Ascending aorta (tissue), 2 donors: ENCODE data around the gene TIMP2. TPM values are rescaled to one million over a fixed set of nuclear protein-coding genes. Genes with fewer than 3 reads are reported as not detected.
A peak's percentile ranks its signal among the peaks of the same experiment; 100 is the strongest.

ENCODE experiments used
- DNase-seq, 2 donors: peaks; one replicate each; pipeline ENCODE4 v3.0.0-alpha.2; 2019; ENCODE audit warnings: low spot score in 2 of 2
- H3K27ac ChIP-seq, 2 donors: fragments of 200-600 bp; sonication (generic); one replicate each; pipeline ENCODE4 v1.5.1; 2016 to 2017; ENCODE audit warnings: mild to moderate bottlenecking in 1 of 2
- H3K27me3 ChIP-seq: fragments of 200-600 bp; sonication (generic); one replicate; pipeline ENCODE4 v1.5.1; 2017
- H3K36me3 ChIP-seq, 2 donors: fragments of 200-600 bp; sonication (generic); one replicate each; pipeline ENCODE4 v1.5.1; 2016
- H3K4me1 ChIP-seq, 2 donors: fragments of 200-600 bp; sonication (generic); one replicate each; pipeline ENCODE4 v1.5.1; 2016 to 2017; ENCODE audit warnings: mild to moderate bottlenecking in 1 of 2
- H3K4me3 ChIP-seq, 2 donors: fragments of 200-600 bp; sonication (generic); one replicate each; pipeline ENCODE4 v1.5.1; 2016 to 2017; ENCODE audit warnings: mild to moderate bottlenecking in 1 of 2
- H3K9me3 ChIP-seq, 2 donors: fragments of 200-600 bp; sonication (generic); one replicate each; pipeline ENCODE4 v1.5.1; 2016
- CTCF ChIP-seq, 3 experiments: fragments of 200-600 bp in 2 of 3; fragments of 450-650 bp in 1 of 3; sonication (generic) in 2 of 3; IDR thresholded peaks; one replicate each; pipeline ENCODE4 v1.5.1; 2016 to 2019; ENCODE audit warnings: antibody characterized with exemption in 3 of 3, mild to moderate bottlenecking in 1 of 3, moderate library complexity in 1 of 3
- intact Hi-C: fragments of 100-400 bp; cut with DNase I; formaldehyde crosslinking; loops from one replicate; pipeline ENCODE4 v1.15.1; 2023
- total RNA-seq: library from RNA; depleted of rRNA; stranded (reverse); fragments of >200 nt; gene quantifications from one replicate; pipeline ENCODE4 v1.1.0, GENCODE V29; 2016

Gene TIMP2
- total RNA-seq, 1 donor from 2014 or later, result 278 TPM

GRCh38 chr17:78885956-78886355 lies 39.2 kb downstream of the TIMP2 start:
- no peaks in the 10 kb centered on the region for H3K9me3 ChIP-seq
- peak overlapping the region; percentile 90 to 97 for H3K27ac ChIP-seq
- H3K36me3 ChIP-seq, result no peaks in the 10 kb centered on the region
- no peak overlapping the region for H3K4me3 ChIP-seq
- no peaks in the 10 kb centered on the region for H3K27me3 ChIP-seq
- no peak for TF ChIP-seq CTCF (IDR thresholded peaks at IDR 0.05)
- H3K4me1 ChIP-seq, result peaks cover 19 to 46% of the 10 kb centered on the region in 2 donors
- intact Hi-C loops, result no loop called here
- DNase-seq, result no peak

- H3K4me3 ChIP-seq, result no peak overlapping the region
- H3K27ac ChIP-seq, result peak overlapping the region; percentile 90 to 97
- DNase-seq, result no peak
- no peaks in the 10 kb centered on the region for H3K9me3 ChIP-seq
- H3K4me1 ChIP-seq, result peaks cover 19 to 53% of the 10 kb centered on the region in 2 donors
- H3K27me3 ChIP-seq, result no peaks in the 10 kb centered on the region
- no peak for TF ChIP-seq CTCF (IDR thresholded peaks at IDR 0.05)
- intact Hi-C loops, result loop anchor here (5.0 kb wide), 1 partner anchor 87 kb away; no protein-coding TSS in a partner anchor
- no peaks in the 10 kb centered on the region for H3K36me3 ChIP-seq
These were observed 40.1 kb downstream of the TIMP2 start for GRCh38 chr17:78884876-78885667.

GRCh38 chr17:78884148-78884825 lies 40.9 kb downstream of the TIMP2 start:
- intact Hi-C loops, result loop anchor here (5.0 kb wide), 1 partner anchor 88 kb away; no protein-coding TSS in a partner anchor
- Histone ChIP-seq H3K27ac (peak overlapping the region; percentile 90 to 97), H3K9me3 (no peaks in the 10 kb centered on the region), H3K4me1 (peaks cover 21 to 56% of the 10 kb centered on the region in 2 donors), H3K36me3 (no peaks in the 10 kb centered on the region), H3K4me3 (peak overlapping the region; percentile 33 to 59), H3K27me3 (no peaks in the 10 kb centered on the region)
- no peak for TF ChIP-seq CTCF (IDR thresholded peaks at IDR 0.05)
- DNase-seq, result no peak

- peak overlapping the region; percentile 90 to 97 for H3K27ac ChIP-seq
- H3K36me3 ChIP-seq, result no peaks in the 10 kb centered on the region
- no peaks in the 10 kb centered on the region for H3K9me3 ChIP-seq
- no peaks in the 10 kb centered on the region for H3K27me3 ChIP-seq
- peaks cover 24 to 58% of the 10 kb centered on the region in 2 donors for H3K4me1 ChIP-seq
- TF ChIP-seq CTCF (IDR thresholded peaks at IDR 0.05), result peak in 1 of 3 experiments; percentile 9
- intact Hi-C loops, result loop anchor here (1.0 to 5.0 kb wide), 5 partner anchors 21 to 89 kb away; partner anchors contain the start of genes TIMP2 and USP36
- peak; percentile 75 to 94 for DNase-seq
- peak overlapping the region; percentile 33 to 59 for H3K4me3 ChIP-seq
These were observed 41.6 kb downstream of the TIMP2 start for GRCh38 chr17:78883533-78884131.

DNA sequence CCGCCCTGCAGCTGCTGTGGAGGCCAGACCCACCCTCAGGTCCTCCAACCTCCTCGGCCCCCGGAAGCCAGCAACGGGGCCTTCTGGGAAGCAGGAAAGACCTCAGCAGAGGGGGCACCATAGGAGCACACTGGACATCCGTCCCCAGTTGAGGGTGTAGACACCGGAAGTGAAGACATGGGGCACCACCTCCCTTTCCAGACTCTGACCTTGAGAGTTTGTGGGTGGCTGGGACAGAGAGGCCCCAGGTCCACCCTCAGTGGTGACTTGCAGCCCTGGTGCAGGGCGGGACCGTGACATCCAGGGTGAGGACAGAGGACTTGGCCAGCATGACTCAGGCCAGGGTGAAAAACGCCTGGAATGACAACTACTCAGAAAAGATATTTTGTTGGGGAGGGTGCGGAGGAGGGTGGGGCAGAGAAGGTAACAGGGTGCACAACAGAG lies 42.1 kb downstream of the TIMP2 start:
- peak; percentile 77 to 92 for DNase-seq
- TF ChIP-seq CTCF (IDR thresholded peaks at IDR 0.05), result no peak
- Histone ChIP-seq H3K27ac (peak overlapping the region; percentile 90 to 97), H3K36me3 (peaks cover 0 to under 1% of the 10 kb centered on the region in 2 donors), H3K9me3 (no peaks in the 10 kb centered on the region), H3K4me1 (peaks cover 24 to 58% of the 10 kb centered on the region in 2 donors), H3K4me3 (peak overlapping the region; percentile 20 to 59), H3K27me3 (no peaks in the 10 kb centered on the region)
- intact Hi-C loops, result loop anchor here (1.0 to 5.0 kb wide), 5 partner anchors 21 to 89 kb away; partner anchors contain the start of genes TIMP2 and USP36
